GM21723 (cell line): ENCODE measurements around the gene CBLN3.

Experiments
- ATAC-seq: cut with Tn5 transposase; IDR thresholded peaks from one replicate; pipeline ENCODE4 v1.9.1; 2021; ENCODE audit warnings: mild to moderate bottlenecking, moderate library complexity; ENCODE audit not compliant: unreplicated experiment

Gene CBLN3

GRCh38 chr14:24385524-24385923, 43.9 kb downstream of the CBLN3 start:
- no peak for ATAC-seq

- ATAC-seq, result no peak
Measured at GRCh38 chr14:24384169-24384568, 45.3 kb downstream of the CBLN3 start.

GRCh38 chr14:24382064-24382371, 47.5 kb downstream of the CBLN3 start:
- no peak for ATAC-seq

GRCh38 chr14:24381363-24382063, 48.0 kb downstream of the CBLN3 start:
- ATAC-seq, result no peak

GRCh38 chr14:24379907-24380730, 49.3 kb downstream of the CBLN3 start:
- ATAC-seq, result no peak

GRCh38 chr14:24378981-24379906, 50.2 kb downstream of the CBLN3 start:
- ATAC-seq, result no peak

- ATAC-seq, result no peak
Measured at GRCh38 chr14:24378327-24378726, 51.1 kb downstream of the CBLN3 start.

- no peak for ATAC-seq
Measured at GRCh38 chr14:24377657-24378056, 51.8 kb downstream of the CBLN3 start.

- ATAC-seq, result no peak
Measured at GRCh38 chr14:24377126-24377525, 52.3 kb downstream of the CBLN3 start.
